B cell (primary cell): ENCODE data around the gene MTCP1. TPM values are rescaled to one million over a fixed set of nuclear protein-coding genes. Genes with fewer than 3 reads are reported as not detected.

Experiments used
- ATAC-seq: fragments of 200-7000 bp; cut with Tn5 transposase; one replicate; pipeline ENCODE4 v1.10.0; 2021; ENCODE audit warnings: low read depth, mild to moderate bottlenecking, moderate number of reproducible peaks, moderate library complexity
- CTCF ChIA-PET: fragments of 350-600 bp; sonication (Branson Sonifier 250); formaldehyde crosslinking; loops from one replicate; lab custom pipeline; 2021; ENCODE audit warnings: antibody characterized with exemption, inconsistent platforms; lab: Charles Lee
- POLR2A ChIA-PET: fragments of 350-600 bp; sonication (Branson Sonifier 250); formaldehyde crosslinking; loops from one replicate; lab custom pipeline; 2021; ENCODE audit warnings: antibody characterized with exemption; lab: Charles Lee
- DNase-seq: peaks from one replicate; pipeline ENCODE4 v3.0.0; 2013
- H2AFZ ChIP-seq: 2 replicates; pipeline ENCODE4 v1.6.1; 2012; ENCODE audit warnings: mild to moderate bottlenecking, low read depth, low read length; ENCODE audit not compliant: insufficient read depth, poor library complexity, severe bottlenecking
- H3K27ac ChIP-seq, 2 donors: 1 replicate in 1 of 2; 2 replicates in 1 of 2; pipeline ENCODE4 v1.5.1; 2012 to 2013; ENCODE audit warnings: low read length in 2 of 2, mild to moderate bottlenecking in 2 of 2, moderate library complexity in 1 of 2
- H3K27me3 ChIP-seq, 4 experiments: fragments of 200-600 bp in 1 of 4; sonication (generic) in 1 of 4; replicated peaks in 1 of 4; 1 replicate in 2 of 4; 2 replicates in 2 of 4; pipeline versions ENCODE4 v1.6.1 to v1.7.0; 2013 to 2016; ENCODE audit warnings: low read length in 3 of 4, mild to moderate bottlenecking in 2 of 4, mixed read lengths in 1 of 4, moderate library complexity in 1 of 4; ENCODE audit not compliant: insufficient read depth in 4 of 4, control insufficient read depth in 3 of 4; ENCODE audit errors: control extremely low read depth in 1 of 4
- H3K36me3 ChIP-seq, 2 experiments: replicated peaks in 1 of 2; 1 replicate in 1 of 2; 2 replicates in 1 of 2; pipeline versions ENCODE4 v1.6.1 to v1.7.1; 2013; ENCODE audit warnings: low read length in 1 of 2; ENCODE audit not compliant: insufficient read depth in 2 of 2, control insufficient read depth in 1 of 2; ENCODE audit errors: control extremely low read depth in 1 of 2, extremely low read depth in 1 of 2
- H3K4me1 ChIP-seq, 2 donors: fragments of 200-600 bp in 1 of 2; sonication (generic) in 1 of 2; 1 replicate in 1 of 2; 2 replicates in 1 of 2; pipeline versions ENCODE4 v1.5.1 to v1.6.1; 2013 to 2017; ENCODE audit warnings: low read length in 2 of 2; ENCODE audit not compliant: control insufficient read depth in 2 of 2, insufficient read depth in 2 of 2
- H3K4me2 ChIP-seq: replicated peaks from 2 replicates; pipeline ENCODE3; 2012; ENCODE audit warnings: mild to moderate bottlenecking, low read depth, low read length; ENCODE audit not compliant: poor library complexity, severe bottlenecking
- H3K4me3 ChIP-seq, 5 experiments: fragments of 200-600 bp in 1 of 5; sonication (generic) in 1 of 5; 1 replicate in 3 of 5; 2 replicates in 2 of 5; pipeline versions ENCODE4 v1.5.1 to v1.7.0; 2011 to 2016; ENCODE audit warnings: low read length in 4 of 5, mild to moderate bottlenecking in 4 of 5, low read depth in 2 of 5, control low read depth in 1 of 5, moderate library complexity in 1 of 5; ENCODE audit not compliant: insufficient read depth in 1 of 5; ENCODE audit errors: control extremely low read depth in 1 of 5, extremely low read depth in 1 of 5
- H3K79me2 ChIP-seq: fragments of 200-600 bp; sonication (generic); one replicate; pipeline ENCODE4 v1.6.0; 2016; ENCODE audit warnings: low read length; ENCODE audit not compliant: control insufficient read depth, insufficient read depth
- H3K9ac ChIP-seq: fragments of 200-600 bp; sonication (generic); 2 replicates; pipeline ENCODE4 v1.6.1; 2017; ENCODE audit warnings: mild to moderate bottlenecking, low read length, moderate library complexity
- H3K9me3 ChIP-seq, 3 donors: one replicate each; pipeline versions ENCODE4 v1.6.1 to v1.7.1; 2013; ENCODE audit warnings: low read length in 2 of 3; ENCODE audit not compliant: control insufficient read depth in 2 of 3, insufficient read depth in 1 of 3; ENCODE audit errors: control extremely low read depth in 1 of 3
- H4K20me1 ChIP-seq: 2 replicates; pipeline ENCODE4 v1.6.0; 2012; ENCODE audit warnings: mild to moderate bottlenecking, low read length; ENCODE audit not compliant: insufficient read depth, control insufficient read depth, poor library complexity, severe bottlenecking
- H3K27ac Mint-ChIP-seq: one replicate; pipeline ENCODE4 v1.8.0; 2021; ENCODE audit warnings: mixed read lengths
- H3K27me3 Mint-ChIP-seq: one replicate; pipeline ENCODE4 v1.8.0; 2021; ENCODE audit warnings: mixed read lengths
- H3K4me1 Mint-ChIP-seq: one replicate; pipeline ENCODE4 v1.8.0; 2021; ENCODE audit warnings: mixed read lengths
- H3K4me3 Mint-ChIP-seq: one replicate; pipeline ENCODE4 v1.8.0; 2021; ENCODE audit warnings: mixed read lengths
- H3K9me3 Mint-ChIP-seq: one replicate; pipeline ENCODE4 v1.8.0; 2022; ENCODE audit warnings: mixed read lengths; ENCODE audit not compliant: insufficient read depth
- CTCF ChIP-seq: fragments of 200-600 bp; IDR thresholded peaks from one replicate; pipeline ENCODE4 v1.8.0; 2022; ENCODE audit warnings: antibody characterized with exemption, mild to moderate bottlenecking
- EZH2 ChIP-seq: IDR thresholded peaks from 2 replicates; pipeline ENCODE4 v1.6.1; 2012; ENCODE audit warnings: borderline replicate concordance, low read depth, mild to moderate bottlenecking, moderate library complexity, low read length; ENCODE audit not compliant: insufficient read depth, poor library complexity, severe bottlenecking
- WGBS: methylation state at CpG from one replicate; pipeline ENCODE4 v1.1.5; 2013; ENCODE audit warnings: missing lambda C conversion rate; ENCODE audit not compliant: insufficient coverage; 5-methylcytosine and 5-hydroxymethylcytosine counted together
- intact Hi-C: fragments of 100-400 bp; cut with micrococcal nuclease; formaldehyde crosslinking; loops from one replicate; pipeline ENCODE4 v1.10.0; 2022
- polyA plus RNA-seq: library from polyadenylated mRNA; depleted of rRNA; stranded (reverse); fragments of >200 nt; gene quantifications from 2 replicates; pipeline ENCODE4 v1.2.3, GENCODE V29; 2012
- total RNA-seq, 2 donors: library from RNA; stranded (reverse); fragments of 120-200 nt in 1 of 2; gene quantifications; 1 replicate in 1 of 2; 2 replicates in 1 of 2; pipeline versions ENCODE4 v1.2.3 to v1.2.4, GENCODE V29; 2013 to 2022

MTCP1 gene
- total and polyA plus RNA-seq, 2 donors (not counting 1 experiment from before 2014, with no cell fraction given) = 2.9 to 20.3 TPM

- peaks cover 22% of the 10 kb centered on the region for H3K4me1 Mint-ChIP-seq
- Histone ChIP-seq H3K79me2 (peaks cover 30% of the 10 kb centered on the region), H3K27me3 (no peaks in the 10 kb centered on the region), H4K20me1 (no peaks in the 10 kb centered on the region), H3K36me3 (no peaks in the 10 kb centered on the region), H3K4me2 (peak overlapping the region; percentile 62), H3K9ac (peak overlapping the region; percentile 63), H3K4me1 (peaks cover 4 to 8% of the 10 kb centered on the region in 2 donors), H2AFZ (peak overlapping the region; percentile 51), H3K9me3 (no peaks in the 10 kb centered on the region), H3K27ac (peak overlapping the region; percentile 62 to 94), H3K4me3 (peak overlapping the region; percentile 11 to 58 (median 42))
- intact Hi-C loops = loop anchor here (1.0 to 10.0 kb wide), 4 partner anchors 46 to 238 kb away; partner anchors contain the start of genes MPP1, RAB39B and VBP1
- H3K4me3 Mint-ChIP-seq = peak overlapping the region; percentile 84
- POLR2A ChIA-PET = interaction anchor here (1.0 to 1.4 kb wide), 2 partner anchors 44 to 49 kb away, joined by 3 to 7 read pairs; partner anchors contain the start of genes BRCC3, CMC4 and MTCP1
- no peaks in the 10 kb centered on the region for H3K9me3 Mint-ChIP-seq
- H3K27me3 Mint-ChIP-seq = no peaks in the 10 kb centered on the region
- ATAC-seq = no peak
- TF ChIP-seq CTCF = no peak
- no peak for TF ChIP-seq EZH2
- DNase-seq = no peak
- peak overlapping the region; percentile 92 for H3K27ac Mint-ChIP-seq
- CTCF ChIA-PET = interaction anchor here (0.5 to 1.3 kb wide), 6 partner anchors 31 to 46 kb away, joined by 3 to 6 read pairs (median 4); no protein-coding TSS in a partner anchor
- 0% methylated on average over 6 of the region's 16 CpGs for WGBS
Observed at GRCh38 chrX:155026420-155026726, 44.6 kb downstream of the MTCP1 start.

- Histone ChIP-seq H3K4me2 (no peak overlapping the region), H3K9ac (no peak overlapping the region), H3K27me3 (no peaks in the 10 kb centered on the region), H3K9me3 (no peaks in the 10 kb centered on the region), H3K79me2 (peaks cover 19% of the 10 kb centered on the region), H3K4me3 (no peak overlapping the region), H3K4me1 (peaks cover 4 to 8% of the 10 kb centered on the region in 2 donors), H3K36me3 (no peaks in the 10 kb centered on the region), H4K20me1 (no peaks in the 10 kb centered on the region), H2AFZ (no peak overlapping the region), H3K27ac (no peak overlapping the region)
- no peaks in the 10 kb centered on the region for H3K9me3 Mint-ChIP-seq
- peak overlapping the region; percentile 60 for H3K27ac Mint-ChIP-seq
- ATAC-seq (no peak), DNase-seq (no peak)
- no peak for TF ChIP-seq EZH2
- TF ChIP-seq CTCF = no peak
- POLR2A ChIA-PET = no interaction called here
- CTCF ChIA-PET = interaction anchor here (1.6 kb wide), 1 partner anchor 34 kb away, joined by 3 read pairs; no protein-coding TSS in a partner anchor
- H3K4me3 Mint-ChIP-seq = no peak overlapping the region
- WGBS = no CpG with 5 or more reads among the region's 6 CpGs
- no peaks in the 10 kb centered on the region for H3K27me3 Mint-ChIP-seq
- intact Hi-C loops = loop anchor here (10.0 kb wide), 1 partner anchor 219 kb away; the partner anchor contains the start of gene MPP1
- peaks cover 17% of the 10 kb centered on the region for H3K4me1 Mint-ChIP-seq
Observed at GRCh38 chrX:155023907-155024833, 46.8 kb downstream of the MTCP1 start.
